ENCODE results near the gene PPP2R3B. TPM values are rescaled to one million over a fixed set of nuclear protein-coding genes. Genes with fewer than 3 reads are reported as not detected.

The PPP2R3B gene
- total RNA-seq, 2 donors from 2014 or later, result 72.5 to 98.7 TPM

DNA sequence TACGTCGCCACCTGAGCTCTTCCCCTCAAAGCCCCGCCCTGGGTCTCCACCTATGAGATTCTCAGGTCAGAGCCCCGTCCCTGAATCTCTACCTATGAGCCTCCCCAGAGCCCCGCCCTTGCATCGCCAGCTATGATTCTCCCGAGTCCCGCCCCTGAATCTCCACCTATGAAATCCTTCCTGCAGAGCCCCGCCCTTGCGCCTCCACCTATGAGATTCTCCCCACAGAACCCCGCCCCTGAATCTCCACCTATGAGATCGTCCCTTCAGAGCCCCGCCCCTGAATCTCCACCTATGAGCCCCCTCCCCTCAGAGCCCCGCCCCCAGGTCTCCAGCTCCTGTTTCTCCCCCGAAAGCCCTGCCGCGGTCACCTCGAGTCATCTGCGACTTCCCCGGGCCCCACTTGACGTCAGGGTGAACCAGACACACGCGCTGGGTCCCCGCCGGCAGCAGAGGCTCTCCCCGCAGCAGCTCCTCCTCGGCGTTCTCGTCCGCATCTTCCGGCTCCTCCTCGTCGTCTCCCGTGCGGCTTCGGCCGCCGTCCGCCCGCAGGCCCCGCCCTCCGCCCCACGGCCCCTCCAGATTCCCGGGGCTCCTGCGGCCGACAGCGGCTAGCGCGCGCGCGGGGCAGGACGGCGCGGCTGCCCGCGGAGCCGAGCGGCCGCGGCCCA, 68.5 kb downstream of the PPP2R3B start:
- Histone ChIP-seq H3K4me1 (ENCODE audit: control insufficient read depth, insufficient read depth, low read length) (no peaks in the 10 kb centered on the region), H3K9ac (ENCODE audit: extremely low read depth, low read length, poor library complexity, severe bottlenecking) (peak overlapping the region; percentile 57), H3K9me3 (ENCODE audit: control insufficient read depth, low read length) (no peaks in the 10 kb centered on the region), H3K27ac (ENCODE audit: low read depth, low read length) (peak overlapping the region; percentile 92), H3K4me3 (ENCODE audit: low read length) (peak overlapping the region; percentile 80), H3K27me3 (ENCODE audit: control insufficient read depth, insufficient read depth, low read length, poor library complexity, severe bottlenecking) (no peaks in the 10 kb centered on the region), H3K36me3 (ENCODE audit: control insufficient read depth, insufficient read depth, low read length) (peaks cover 21% of the 10 kb centered on the region)
- H3K4me1 Mint-ChIP-seq, result peaks cover 5% of the 10 kb centered on the region
- H3K4me3 Mint-ChIP-seq, result peak overlapping the region; percentile 83
- peak overlapping the region; percentile 98 for H3K27ac Mint-ChIP-seq
- H3K36me3 Mint-ChIP-seq (ENCODE audit: low read depth), result peaks cover 10% of the 10 kb centered on the region
- peak; percentile 100 for DNase-seq
- H3K27me3 Mint-ChIP-seq (ENCODE audit: insufficient read depth), result no peaks in the 10 kb centered on the region
- TF ChIP-seq, protein P1, sequence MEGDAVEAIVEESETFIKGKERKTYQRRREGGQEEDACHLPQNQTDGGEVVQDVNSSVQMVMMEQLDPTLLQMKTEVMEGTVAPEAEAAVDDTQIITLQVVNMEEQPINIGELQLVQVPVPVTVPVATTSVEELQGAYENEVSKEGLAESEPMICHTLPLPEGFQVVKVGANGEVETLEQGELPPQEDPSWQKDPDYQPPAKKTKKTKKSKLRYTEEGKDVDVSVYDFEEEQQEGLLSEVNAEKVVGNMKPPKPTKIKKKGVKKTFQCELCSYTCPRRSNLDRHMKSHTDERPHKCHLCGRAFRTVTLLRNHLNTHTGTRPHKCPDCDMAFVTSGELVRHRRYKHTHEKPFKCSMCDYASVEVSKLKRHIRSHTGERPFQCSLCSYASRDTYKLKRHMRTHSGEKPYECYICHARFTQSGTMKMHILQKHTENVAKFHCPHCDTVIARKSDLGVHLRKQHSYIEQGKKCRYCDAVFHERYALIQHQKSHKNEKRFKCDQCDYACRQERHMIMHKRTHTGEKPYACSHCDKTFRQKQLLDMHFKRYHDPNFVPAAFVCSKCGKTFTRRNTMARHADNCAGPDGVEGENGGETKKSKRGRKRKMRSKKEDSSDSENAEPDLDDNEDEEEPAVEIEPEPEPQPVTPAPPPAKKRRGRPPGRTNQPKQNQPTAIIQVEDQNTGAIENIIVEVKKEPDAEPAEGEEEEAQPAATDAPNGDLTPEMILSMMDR (conservative IDR thresholded peaks at IDR 0.05), result no peak
- 0 to 1% methylated on average over 4 to 61 of the region's 61 CpGs for WGBS, 2 experiments (ENCODE audit: insufficient coverage in 1 of 2, insufficient read length in 1 of 2)
- H3K9me3 Mint-ChIP-seq, result peaks cover 2% of the 10 kb centered on the region

DNA sequence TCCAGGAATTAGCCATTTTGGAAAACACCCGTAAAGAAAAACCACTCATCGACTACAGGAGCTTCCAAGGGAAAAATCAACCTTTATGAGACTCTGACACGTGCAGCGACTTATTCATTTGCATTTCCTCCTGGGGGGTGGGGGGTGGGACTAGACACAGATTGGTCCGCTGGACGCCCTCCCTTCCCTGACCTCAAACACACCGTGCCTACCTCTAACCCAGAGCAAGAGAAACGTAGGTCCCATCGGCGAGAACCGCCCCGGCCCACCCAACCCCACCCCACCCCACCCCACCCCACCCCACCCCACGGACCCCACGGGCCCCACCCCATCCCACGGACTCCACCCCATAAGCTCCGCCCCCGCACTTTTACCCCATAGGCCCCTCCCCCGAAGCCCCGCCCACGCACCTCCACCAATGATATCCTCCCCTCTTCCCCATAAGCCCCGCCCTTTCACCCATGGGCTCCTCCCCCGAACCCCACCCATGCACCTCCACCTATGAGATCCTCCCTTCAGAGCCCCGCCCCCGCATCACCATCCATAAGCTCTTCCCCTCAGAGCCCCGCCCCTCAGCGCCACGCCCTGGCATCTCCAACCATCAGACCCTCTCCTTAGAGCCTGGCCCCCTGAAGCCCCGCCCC, 69.2 kb downstream of the PPP2R3B start:
- H3K4me1 ChIP-seq (ENCODE audit: control insufficient read depth, insufficient read depth, low read length), result no peaks in the 10 kb centered on the region
- no peak overlapping the region for H3K9ac ChIP-seq (ENCODE audit: extremely low read depth, low read length, poor library complexity, severe bottlenecking)
- peak overlapping the region; percentile 98 for H3K27ac Mint-ChIP-seq
- H3K36me3 Mint-ChIP-seq (ENCODE audit: low read depth), result peaks cover 13% of the 10 kb centered on the region
- peak; percentile 57 for DNase-seq
- no peaks in the 10 kb centered on the region for H3K9me3 ChIP-seq (ENCODE audit: control insufficient read depth, low read length)
- 40 to 100% methylated on average over 2 to 19 of the region's 28 CpGs for WGBS, 2 experiments (ENCODE audit: insufficient coverage in 1 of 2, insufficient read length in 1 of 2)
- H3K9me3 Mint-ChIP-seq, result peaks cover 2% of the 10 kb centered on the region
- TF ChIP-seq, protein P1 (conservative IDR thresholded peaks at IDR 0.05), result no peak
- peak overlapping the region; percentile 83 for H3K4me3 Mint-ChIP-seq
- no peaks in the 10 kb centered on the region for H3K27me3 ChIP-seq (ENCODE audit: control insufficient read depth, insufficient read depth, low read length, poor library complexity, severe bottlenecking)
- H3K36me3 ChIP-seq (ENCODE audit: control insufficient read depth, insufficient read depth, low read length), result peaks cover 22% of the 10 kb centered on the region
- no peaks in the 10 kb centered on the region for H3K27me3 Mint-ChIP-seq (ENCODE audit: insufficient read depth)
- peak overlapping the region; percentile 80 for H3K4me3 ChIP-seq (ENCODE audit: low read length)
- H3K4me1 Mint-ChIP-seq, result peaks cover 5% of the 10 kb centered on the region
- peak overlapping the region; percentile 32 for H3K27ac ChIP-seq (ENCODE audit: low read depth, low read length)

DNA sequence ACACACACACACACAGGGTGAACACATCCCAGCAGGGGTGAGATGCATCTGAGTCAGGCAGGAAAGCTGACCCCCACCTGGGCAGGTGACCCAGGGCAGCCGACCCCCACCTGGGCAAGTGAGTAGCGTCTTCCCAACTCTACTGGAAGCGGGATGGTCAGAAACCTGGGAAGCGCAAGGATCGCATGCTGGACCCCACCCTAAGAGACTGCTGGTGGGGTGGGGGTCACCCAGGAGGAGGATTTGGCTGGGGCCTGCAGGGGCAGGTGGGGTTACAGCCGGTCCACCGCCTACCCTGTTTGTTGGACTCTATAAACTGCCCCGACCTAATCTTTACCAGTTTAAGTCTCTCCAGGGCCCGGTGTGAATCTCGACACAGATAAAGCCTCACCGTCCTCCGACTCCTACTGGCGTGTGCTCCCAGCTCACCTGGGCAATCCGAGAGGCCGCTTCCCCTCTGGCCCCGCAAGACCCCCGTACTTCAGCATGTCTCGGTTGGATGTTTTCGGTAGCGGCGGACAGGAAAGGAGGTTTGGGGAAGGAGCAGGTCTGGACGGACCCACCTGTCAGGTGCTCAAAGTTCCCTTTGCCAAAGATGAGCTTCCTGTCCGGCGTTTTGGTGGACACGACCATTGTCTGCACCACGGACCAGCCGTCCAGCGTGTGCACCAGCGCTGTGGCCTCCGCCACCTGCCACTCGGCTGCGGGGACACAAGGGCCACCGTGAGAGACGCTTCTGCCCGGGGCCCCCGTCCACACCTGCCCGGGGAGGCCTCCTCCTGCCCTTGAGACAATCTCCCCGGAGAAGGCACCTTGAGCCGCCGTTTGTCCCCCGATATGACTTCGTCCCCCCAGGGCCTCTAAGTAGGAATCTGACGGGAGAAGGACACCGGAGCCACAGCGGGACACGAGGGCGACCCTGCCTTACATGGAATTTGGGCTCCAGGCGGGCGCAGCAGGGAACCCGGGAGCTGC, 70.1 kb downstream of the PPP2R3B start:
- Histone ChIP-seq H3K27ac (ENCODE audit: low read depth, low read length) (no peak overlapping the region), H3K9ac (ENCODE audit: extremely low read depth, low read length, poor library complexity, severe bottlenecking) (no peak overlapping the region), H3K4me3 (ENCODE audit: low read length) (no peak overlapping the region), H3K36me3 (ENCODE audit: control insufficient read depth, insufficient read depth, low read length) (peaks cover 31% of the 10 kb centered on the region), H3K9me3 (ENCODE audit: control insufficient read depth, low read length) (no peaks in the 10 kb centered on the region), H3K27me3 (ENCODE audit: control insufficient read depth, insufficient read depth, low read length, poor library complexity, severe bottlenecking) (no peaks in the 10 kb centered on the region), H3K4me1 (ENCODE audit: control insufficient read depth, insufficient read depth, low read length) (no peaks in the 10 kb centered on the region)
- Mint-ChIP-seq H3K36me3 (ENCODE audit: low read depth) (peaks cover 20% of the 10 kb centered on the region), H3K4me3 (peak overlapping the region; percentile 83), H3K27ac (no peak overlapping the region), H3K9me3 (peaks cover 2% of the 10 kb centered on the region), H3K27me3 (ENCODE audit: insufficient read depth) (no peaks in the 10 kb centered on the region), H3K4me1 (peaks cover 5% of the 10 kb centered on the region)
- WGBS, 2 experiments (ENCODE audit: insufficient coverage in 1 of 2, insufficient read length in 1 of 2), result 96 to 98% methylated on average over 37 to 50 of the region's 50 CpGs
- no peak for DNase-seq
- TF ChIP-seq, protein P1 (conservative IDR thresholded peaks at IDR 0.05), result no peak
